Measurements from ENCODE around the gene LRRC28. TPM values are rescaled to one million over a fixed set of nuclear protein-coding genes. Genes with fewer than 3 reads are reported as not detected.

The LRRC28 gene
- total RNA-seq, 1 experiment from 2014 or later = 10.6 TPM

GRCh38 chr15:99264125-99264524 lies 12.8 kb downstream of the LRRC28 start:
- intact Hi-C loops (cut with micrococcal nuclease) = no loop called here
- Mint-ChIP-seq H3K4me1 (ENCODE audit: insufficient read depth, unreplicated experiment) (peaks cover 16% of the 10 kb centered on the region), H3K36me3 (ENCODE audit: insufficient read depth, unreplicated experiment) (no peaks in the 10 kb centered on the region), H3K27me3 (ENCODE audit: insufficient read depth, unreplicated experiment) (no peaks in the 10 kb centered on the region), H3K9me3 (ENCODE audit: unreplicated experiment) (no peaks in the 10 kb centered on the region), H3K27ac (ENCODE audit: low read depth, unreplicated experiment) (peak overlapping the region; percentile 65), H3K4me3 (ENCODE audit: unreplicated experiment) (no peak overlapping the region)
- peak; percentile 72 for DNase-seq (ENCODE audit: unreplicated experiment)
- ChIA-PET CTCF (interaction anchor here (0.8 to 1.7 kb wide), 5 partner anchors 9 to 492 kb away, joined by 3 to 14 read pairs (median 6); no protein-coding TSS in a partner anchor), POLR2A (interaction anchor here (0.7 to 3.8 kb wide), 8 partner anchors 9 to 585 kb away, joined by 3 to 62 read pairs (median 4); partner anchors contain the start of genes LRRC28 and TTC23)
- TF ChIP-seq CTCF (IDR thresholded peaks at IDR 0.05; ENCODE audit: unreplicated experiment) = no peak
- no TSS peak for BruUV-seq (replicated peaks)

- H3K4me1 Mint-ChIP-seq (ENCODE audit: insufficient read depth, unreplicated experiment) = peaks cover 16% of the 10 kb centered on the region
- no TSS peak for BruUV-seq (replicated peaks)
- ChIA-PET CTCF (no interaction called here), POLR2A (interaction anchor here (3.7 to 3.8 kb wide), 2 partner anchors 11 to 14 kb away, joined by 17 to 62 read pairs; partner anchors contain the start of genes LRRC28 and TTC23)
- H3K27me3 Mint-ChIP-seq (ENCODE audit: insufficient read depth, unreplicated experiment) = no peaks in the 10 kb centered on the region
- peaks cover 6% of the 10 kb centered on the region for H3K36me3 Mint-ChIP-seq (ENCODE audit: insufficient read depth, unreplicated experiment)
- no peak overlapping the region for H3K4me3 Mint-ChIP-seq (ENCODE audit: unreplicated experiment)
- no peak for TF ChIP-seq CTCF (IDR thresholded peaks at IDR 0.05; ENCODE audit: unreplicated experiment)
- DNase-seq (ENCODE audit: unreplicated experiment) = no peak
- no peak overlapping the region for H3K27ac Mint-ChIP-seq (ENCODE audit: low read depth, unreplicated experiment)
- H3K9me3 Mint-ChIP-seq (ENCODE audit: unreplicated experiment) = no peaks in the 10 kb centered on the region
- intact Hi-C loops (cut with micrococcal nuclease) = no loop called here
Observed at GRCh38 chr15:99265541-99266070, 14.3 kb downstream of the LRRC28 start.

- intact Hi-C loops (cut with micrococcal nuclease) = no loop called here
- BruUV-seq (replicated peaks) = no TSS peak
- ChIA-PET CTCF (interaction anchor here (0.5 to 1.8 kb wide), 5 partner anchors 8 to 703 kb away, joined by 3 read pairs; partner anchors contain the start of gene LRRC28), POLR2A (interaction anchor here (0.9 to 1.6 kb wide), 3 partner anchors 17 to 465 kb away, joined by 3 to 4 read pairs (median 3); partner anchors contain the start of gene LRRC28)
- Mint-ChIP-seq H3K27me3 (ENCODE audit: insufficient read depth, unreplicated experiment) (no peaks in the 10 kb centered on the region), H3K9me3 (ENCODE audit: unreplicated experiment) (no peaks in the 10 kb centered on the region), H3K4me1 (ENCODE audit: insufficient read depth, unreplicated experiment) (peaks cover 16% of the 10 kb centered on the region), H3K4me3 (ENCODE audit: unreplicated experiment) (no peak overlapping the region), H3K27ac (ENCODE audit: low read depth, unreplicated experiment) (no peak overlapping the region), H3K36me3 (ENCODE audit: insufficient read depth, unreplicated experiment) (peaks cover 6% of the 10 kb centered on the region)
- no peak for TF ChIP-seq CTCF (IDR thresholded peaks at IDR 0.05; ENCODE audit: unreplicated experiment)
- no peak for DNase-seq (ENCODE audit: unreplicated experiment)
Observed at GRCh38 chr15:99267957-99268356, 16.7 kb downstream of the LRRC28 start.

- Mint-ChIP-seq H3K4me1 (ENCODE audit: insufficient read depth, unreplicated experiment) (peaks cover 16% of the 10 kb centered on the region), H3K36me3 (ENCODE audit: insufficient read depth, unreplicated experiment) (peaks cover 6% of the 10 kb centered on the region), H3K9me3 (ENCODE audit: unreplicated experiment) (no peaks in the 10 kb centered on the region), H3K27me3 (ENCODE audit: insufficient read depth, unreplicated experiment) (no peaks in the 10 kb centered on the region), H3K4me3 (ENCODE audit: unreplicated experiment) (no peak overlapping the region), H3K27ac (ENCODE audit: low read depth, unreplicated experiment) (no peak overlapping the region)
- intact Hi-C loops (cut with micrococcal nuclease) = no loop called here
- no peak for DNase-seq (ENCODE audit: unreplicated experiment)
- no peak for TF ChIP-seq CTCF (IDR thresholded peaks at IDR 0.05; ENCODE audit: unreplicated experiment)
- ChIA-PET CTCF (interaction anchor here (0.5 to 1.8 kb wide), 8 partner anchors 13 to 704 kb away, joined by 3 read pairs; partner anchors contain the start of gene LRRC28), POLR2A (interaction anchor here (0.6 to 2.3 kb wide), 3 partner anchors 17 to 1162 kb away, joined by 3 to 13 read pairs (median 3); partner anchors contain the start of gene LRRC28)
- no TSS peak for BruUV-seq (replicated peaks)
Observed at GRCh38 chr15:99268431-99268830, 17.1 kb downstream of the LRRC28 start.

Data from MCF 10A (cell line).